ENCODE data around the gene ACOT12. TPM values are rescaled to one million over a fixed set of nuclear protein-coding genes. Genes with fewer than 3 reads are reported as not detected.
A peak's percentile ranks its signal among the peaks of the same experiment; 100 is the strongest.
"Not testable (repeated sequence)": the region's sequence is repeated elsewhere in the genome, so short reads cannot be mapped to it uniquely, and the experiment has no call there.

The ACOT12 gene
- total and polyA plus RNA-seq, 7 donors, result not detected

DNA sequence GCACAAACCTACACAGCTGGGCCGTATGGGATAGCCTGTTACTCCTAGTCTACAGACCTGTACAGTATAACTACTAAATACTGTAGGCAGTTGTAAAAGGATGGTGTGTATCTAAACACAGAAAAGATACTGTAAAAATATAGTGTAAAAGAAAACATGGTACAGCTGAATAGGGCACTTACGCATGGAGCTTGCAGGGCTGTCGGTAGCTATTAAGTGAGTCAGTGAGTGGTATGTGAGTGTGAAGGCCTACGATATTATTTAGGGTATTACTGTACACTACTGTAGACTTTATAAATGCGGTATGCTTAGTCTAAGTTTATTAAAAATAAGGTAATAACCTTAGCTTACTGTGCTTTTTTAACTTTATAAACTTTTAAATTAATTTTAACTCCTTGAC lies 91.3 kb downstream of the ACOT12 start:
- Histone ChIP-seq H3K36me3 (ENCODE audit: insufficient read depth in 1 of 2, low read depth in 1 of 2) (peaks cover 0 to 10% of the 10 kb centered on the region in 2 donors), H3K4me1 (peaks cover 15% of the 10 kb centered on the region), H3K4me3 (peak overlapping the region; percentile 91), H3K9me3 (no peaks in the 10 kb centered on the region), H3K27me3 (ENCODE audit: insufficient read depth in 3 of 3, low read length in 2 of 3) (no peaks in the 10 kb centered on the region), H3K27ac (no peak overlapping the region)
- intact Hi-C loops (cut with DNase I), result no loop called here
- ATAC-seq, result no peak
- no peak for DNase-seq
- TF ChIP-seq, protein P1, sequence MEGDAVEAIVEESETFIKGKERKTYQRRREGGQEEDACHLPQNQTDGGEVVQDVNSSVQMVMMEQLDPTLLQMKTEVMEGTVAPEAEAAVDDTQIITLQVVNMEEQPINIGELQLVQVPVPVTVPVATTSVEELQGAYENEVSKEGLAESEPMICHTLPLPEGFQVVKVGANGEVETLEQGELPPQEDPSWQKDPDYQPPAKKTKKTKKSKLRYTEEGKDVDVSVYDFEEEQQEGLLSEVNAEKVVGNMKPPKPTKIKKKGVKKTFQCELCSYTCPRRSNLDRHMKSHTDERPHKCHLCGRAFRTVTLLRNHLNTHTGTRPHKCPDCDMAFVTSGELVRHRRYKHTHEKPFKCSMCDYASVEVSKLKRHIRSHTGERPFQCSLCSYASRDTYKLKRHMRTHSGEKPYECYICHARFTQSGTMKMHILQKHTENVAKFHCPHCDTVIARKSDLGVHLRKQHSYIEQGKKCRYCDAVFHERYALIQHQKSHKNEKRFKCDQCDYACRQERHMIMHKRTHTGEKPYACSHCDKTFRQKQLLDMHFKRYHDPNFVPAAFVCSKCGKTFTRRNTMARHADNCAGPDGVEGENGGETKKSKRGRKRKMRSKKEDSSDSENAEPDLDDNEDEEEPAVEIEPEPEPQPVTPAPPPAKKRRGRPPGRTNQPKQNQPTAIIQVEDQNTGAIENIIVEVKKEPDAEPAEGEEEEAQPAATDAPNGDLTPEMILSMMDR (IDR thresholded peaks at IDR 0.05), result no peak
- 87 to 89% (median 88%) methylated on average over 5 of the region's 5 CpGs for WGBS, 3 donors

DNA sequence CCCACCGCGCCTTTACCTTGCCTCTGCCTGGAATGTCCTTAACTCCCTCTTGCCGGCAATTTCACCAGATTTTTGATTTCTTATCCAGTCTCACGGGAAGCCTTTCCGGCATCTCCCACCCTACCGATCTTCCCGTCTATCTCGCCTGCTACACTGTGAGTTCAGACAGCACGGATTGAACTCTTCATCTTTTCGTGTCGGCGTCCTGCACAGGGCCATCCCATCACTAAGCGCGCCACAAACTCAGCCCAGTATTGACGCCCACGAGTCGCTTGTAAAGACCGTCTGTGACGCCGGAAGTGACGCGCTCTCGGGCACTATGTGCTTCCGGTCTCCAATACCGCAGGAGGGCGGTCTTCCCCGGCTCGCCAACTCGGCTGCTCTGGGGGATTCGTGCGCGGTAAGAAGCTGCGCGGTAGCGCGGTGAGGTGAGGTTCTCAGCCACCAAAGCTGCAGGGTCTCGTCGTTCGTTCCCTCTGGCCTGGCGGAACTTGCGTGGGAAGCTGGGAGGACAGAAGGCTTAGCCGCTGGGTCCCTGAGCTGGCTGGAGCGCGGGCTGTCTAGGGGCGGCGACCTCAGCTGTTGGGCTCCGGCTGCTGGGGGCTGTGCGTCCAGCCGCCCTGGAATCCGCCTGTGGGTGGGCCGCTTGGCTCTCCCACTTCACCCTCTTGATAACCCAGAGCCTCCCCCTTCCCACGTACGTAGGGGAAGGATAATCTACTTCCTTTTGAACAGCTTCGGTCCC lies 92.5 kb downstream of the ACOT12 start, which contains the start of gene ZCCHC9:
TSS of gene ZCCHC9 (plus strand) at position 317 of the 745 bp plus-strand sequence. CDS start 3,171 bp downstream, outside the sequence.
- intact Hi-C loops (cut with DNase I), result no loop called here
- WGBS, 3 donors, result 0% methylated on average over 54 of the region's 54 CpGs
- peak; percentile 94 to 98 (median 97) for ATAC-seq

DNA sequence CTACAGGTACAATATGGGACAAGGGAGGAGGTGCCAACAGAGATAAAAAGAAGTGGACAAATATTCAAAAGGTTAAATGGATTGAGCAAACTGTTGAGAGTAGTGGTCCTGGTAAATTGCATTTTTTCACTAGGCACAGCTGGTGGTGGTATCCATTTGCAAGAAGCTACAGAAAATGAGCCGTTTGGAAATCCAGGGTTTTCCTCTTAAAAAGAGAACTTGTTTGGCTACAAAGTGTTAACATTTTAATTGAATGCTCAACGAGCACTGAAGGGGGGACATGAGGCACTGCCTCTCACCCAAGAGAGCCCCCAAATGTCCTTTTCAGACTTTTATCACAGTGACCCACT lies 93.0 kb downstream of the ACOT12 start:
- Histone ChIP-seq H3K27ac (peak overlapping the region; percentile 91), H3K27me3 (ENCODE audit: insufficient read depth in 3 of 3, low read length in 2 of 3) (no peaks in the 10 kb centered on the region), H3K4me3 (peak overlapping the region; percentile 91), H3K9me3 (no peaks in the 10 kb centered on the region), H3K4me1 (peaks cover 15% of the 10 kb centered on the region), H3K36me3 (ENCODE audit: insufficient read depth in 1 of 2, low read depth in 1 of 2) (peaks cover 0 to 10% of the 10 kb centered on the region in 2 donors)
- TF ChIP-seq, protein P1 (IDR thresholded peaks at IDR 0.05), result no peak
- WGBS, 3 donors, result 0% methylated on average over 2 of the region's 2 CpGs
- ATAC-seq (peak in 3 of 4 donors; percentile 4 to 18 (median 13)), DNase-seq (no peak)
- intact Hi-C loops (cut with DNase I), result no loop called here

More for the DNA sequence above, 92.5 kb downstream of the ACOT12 start, which contains the start of gene ZCCHC9:
- Histone ChIP-seq H3K4me3 (peak within 1 kb of the TSS; percentile 91), H3K27me3 (ENCODE audit: insufficient read depth in 3 of 3, low read length in 2 of 3) (no peaks in the 10 kb centered on the region), H3K36me3 (ENCODE audit: insufficient read depth in 1 of 2, low read depth in 1 of 2) (peaks cover 0 to 10% of the 10 kb centered on the region in 2 donors), H3K4me1 (peaks cover 15% of the 10 kb centered on the region), H3K27ac (peak within 1 kb of the TSS; percentile 91), H3K9me3 (no peaks in the 10 kb centered on the region)
- TF ChIP-seq, protein P1 (IDR thresholded peaks at IDR 0.05), result peak; percentile 13
- DNase-seq, result peak; percentile 93 to 97

DNA sequence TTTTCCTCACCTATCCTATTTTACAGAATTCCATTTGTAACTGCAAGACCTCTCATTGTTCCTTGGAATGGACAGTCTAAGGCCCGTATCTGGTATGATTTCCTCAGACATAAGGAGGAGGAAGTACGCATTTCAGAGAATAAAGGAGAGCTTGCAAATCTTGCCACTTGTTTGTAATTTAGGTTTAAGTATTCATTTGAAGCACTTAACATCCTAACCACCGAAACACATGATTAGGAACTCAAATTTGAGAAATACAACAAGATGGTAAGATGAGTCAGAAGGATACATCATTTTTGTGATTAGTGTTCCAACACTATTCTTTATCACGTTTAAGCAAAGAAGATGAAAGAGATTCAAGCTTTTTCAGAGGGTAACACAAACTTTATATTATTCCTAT lies 96.4 kb downstream of the ACOT12 start:
- TF ChIP-seq, protein P1 (IDR thresholded peaks at IDR 0.05), result no peak

DNA sequence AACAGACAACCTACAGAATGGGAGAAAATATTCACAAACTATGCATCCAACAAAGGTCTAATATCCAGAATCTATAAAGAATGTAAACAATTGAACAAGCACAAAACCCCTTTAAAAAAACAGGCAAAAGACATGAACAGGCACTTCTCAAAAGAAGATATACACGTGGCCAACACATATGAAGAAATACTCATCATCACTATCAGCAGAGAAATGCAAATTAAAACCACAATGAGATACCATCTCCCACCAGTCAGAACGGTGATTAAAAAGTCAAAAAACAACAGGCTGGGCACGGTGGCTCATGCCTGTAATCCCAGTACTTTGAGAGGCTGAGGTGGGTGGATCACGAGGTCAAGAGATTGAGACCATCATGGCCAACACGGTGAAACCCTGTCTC lies 99.9 kb downstream of the ACOT12 start:
- ATAC-seq; H3K36me3 ChIP-seq (ENCODE audit: insufficient read depth in 1 of 2, low read depth in 1 of 2); H3K4me1 ChIP-seq; H3K4me3 ChIP-seq; H3K27me3 ChIP-seq (ENCODE audit: insufficient read depth in 3 of 3, low read length in 2 of 3); DNase-seq; H3K27ac ChIP-seq: not testable (repeated sequence)
- peaks cover 33% of the 10 kb centered on the region for H3K9me3 ChIP-seq
- WGBS, 3 donors, result 95 to 98% (median 97%) methylated on average over 5 of the region's 5 CpGs
- intact Hi-C loops (cut with DNase I), result loop anchor here in 1 of 2 donors (5.0 kb wide), 1 partner anchor 47 kb away; no protein-coding TSS in a partner anchor

More for the DNA sequence above, 96.4 kb downstream of the ACOT12 start:
- WGBS, 3 donors, result 77 to 88% (median 86%) methylated on average over 4 of the region's 4 CpGs
- Histone ChIP-seq H3K36me3 (ENCODE audit: insufficient read depth in 1 of 2, low read depth in 1 of 2) (no peaks in the 10 kb centered on the region), H3K4me3 (no peak overlapping the region), H3K4me1 (peaks cover 12% of the 10 kb centered on the region), H3K27me3 (ENCODE audit: insufficient read depth in 3 of 3, low read length in 2 of 3) (no peaks in the 10 kb centered on the region), H3K27ac (no peak overlapping the region), H3K9me3 (peaks cover 12% of the 10 kb centered on the region)
- no peak for ATAC-seq
- no peak for DNase-seq
- intact Hi-C loops (cut with DNase I), result loop anchor here in 1 of 2 donors (5.0 kb wide), 3 partner anchors 60 to 625 kb away; no protein-coding TSS in a partner anchor

All from psoas muscle (tissue), 8 donors.